K562 (cell line): ENCODE data around the gene IRF2BP2. TPM values are rescaled to one million over a fixed set of nuclear protein-coding genes. Genes with fewer than 3 reads are reported as not detected.
A peak's percentile ranks its signal among the peaks of the same experiment; 100 is the strongest.

Experiments used
- ATAC-seq: fragments of 200-7000 bp; cut with Tn5 transposase; 3 replicates; pipeline ENCODE4 v1.9.1; 2020; ENCODE audit warnings: moderate library complexity
- BruUV-seq: library from RNA; stranded (reverse); fragments of 400-500 nt; replicated peaks from 2 replicates; lab custom pipeline; 2021; lab: Mats Ljungman, UMichigan
- CTCF ChIA-PET: fragments of 300-600 bp; formaldehyde crosslinking; extraction: SDS; loops from one replicate; lab custom pipeline; 2021; ENCODE audit warnings: low intra/inter-chr PET ratio; lab: Yijun Ruan, JAX
- POLR2A ChIA-PET: fragments of 300-600, 350-650 bp; sonication (Branson Sonifier 250); formaldehyde crosslinking; extraction: SDS; loops from one replicate; lab custom pipeline; 2021; ENCODE audit warnings: antibody characterized with exemption, inconsistent platforms; lab: Yijun Ruan, JAX
- DNase-seq, 4 experiments: peaks; one replicate each; pipeline versions ENCODE4 v3.0.0 to v3.0.0-alpha.2; 2011 to 2018; ENCODE audit warnings: low spot score in 3 of 4, mixed read lengths in 3 of 4; ENCODE audit errors: extremely low read depth in 1 of 4
- FAIRE-seq: peaks from 2 replicates; lab custom pipeline; 2011; peaks lifted over from hg19 to GRCh38; lab: Jason Lieb, UNC
- H2AFZ ChIP-seq: 2 replicates; pipeline ENCODE4 v1.6.0; 2011; ENCODE audit warnings: low read depth, low read length, control low read depth, inconsistent platforms
- H3K27ac ChIP-seq: fragments of 200-600 bp; 3 replicates; pipeline ENCODE4 v1.8.0; 2011; ENCODE audit warnings: low read depth, mild to moderate bottlenecking, control low read depth, inconsistent platforms, low read length, moderate library complexity, mixed read lengths; ENCODE audit errors: extremely low read depth
- H3K27me3 ChIP-seq, 2 experiments: fragments of 300-600 bp in 1 of 2; 2 replicates in 1 of 2; 3 replicates in 1 of 2; pipeline versions ENCODE4 v1.6.0 to v1.8.0; 2011; ENCODE audit warnings: inconsistent platforms in 2 of 2, low read length in 2 of 2, mild to moderate bottlenecking in 1 of 2, mixed read lengths in 1 of 2, moderate library complexity in 1 of 2; ENCODE audit not compliant: control insufficient read depth in 2 of 2, insufficient read depth in 2 of 2
- H3K36me3 ChIP-seq: fragments of 300-600 bp; 3 replicates; pipeline ENCODE4 v1.8.0; 2011; ENCODE audit warnings: mild to moderate bottlenecking, low read length, inconsistent platforms; ENCODE audit not compliant: control insufficient read depth, insufficient read depth
- H3K4me1 ChIP-seq, 2 experiments: fragments of 200-600 bp in 1 of 2; replicated peaks in 1 of 2; 2 replicates in 1 of 2; 3 replicates in 1 of 2; pipeline versions ENCODE4 v1.5.1 to v1.8.0; 2011; ENCODE audit warnings: inconsistent platforms in 2 of 2, low read length in 2 of 2, mild to moderate bottlenecking in 1 of 2, mixed read lengths in 1 of 2, moderate library complexity in 1 of 2; ENCODE audit not compliant: control insufficient read depth in 2 of 2, insufficient read depth in 2 of 2
- H3K4me2 ChIP-seq: 2 replicates; pipeline ENCODE4 v1.6.1; 2011; ENCODE audit warnings: low read length, control low read depth, inconsistent platforms, mixed read lengths; ENCODE audit not compliant: insufficient read depth
- H3K4me3 ChIP-seq: fragments of 200-600 bp; sonication (generic), shearing (Covaris generic); 2 replicates; pipeline ENCODE4 v1.5.1; 2016; ENCODE audit warnings: control low read depth, inconsistent platforms
- H3K79me2 ChIP-seq: fragments of 200-600 bp; 3 replicates; pipeline ENCODE4 v1.8.0; 2011; ENCODE audit warnings: low read length, inconsistent platforms; ENCODE audit not compliant: control insufficient read depth, insufficient read depth
- H3K9ac ChIP-seq, 2 experiments: 2 replicates each; pipeline versions ENCODE4 v1.6.0 to v1.6.1; 2011; ENCODE audit warnings: low read depth in 2 of 2, low read length in 2 of 2, control low read depth in 1 of 2, inconsistent platforms in 1 of 2, mild to moderate bottlenecking in 1 of 2, mixed read lengths in 1 of 2; ENCODE audit not compliant: insufficient read depth in 1 of 2
- H3K9me1 ChIP-seq: one replicate; pipeline ENCODE4 v1.6.0; 2011; ENCODE audit warnings: inconsistent platforms, mild to moderate bottlenecking, low read length, moderate library complexity; ENCODE audit not compliant: control insufficient read depth, insufficient read depth
- H3K9me3 ChIP-seq: replicated peaks from 2 replicates; pipeline ENCODE4 v1.5.1; 2011; ENCODE audit warnings: low read depth, low read length, inconsistent platforms; ENCODE audit not compliant: control insufficient read depth, insufficient read depth
- H4K20me1 ChIP-seq: replicated peaks from 2 replicates; pipeline ENCODE4 v1.6.1; 2011; ENCODE audit warnings: low read length, inconsistent platforms, mixed read lengths; ENCODE audit not compliant: control insufficient read depth, insufficient read depth
- ATF7 ChIP-seq: fragments of 450-650 bp; IDR thresholded peaks from 2 replicates; pipeline ENCODE4 v1.7.1; 2014; ENCODE audit warnings: mild to moderate bottlenecking, moderate library complexity
- BMI1 ChIP-seq: fragments of 150-350 bp; IDR thresholded peaks from 2 replicates; pipeline ENCODE4 v1.6.1; 2014; ENCODE audit warnings: low read length
- CBX1 ChIP-seq: sonication (generic); IDR thresholded peaks from 2 replicates; pipeline ENCODE4 v1.6.1; 2016; ENCODE audit warnings: antibody characterized with exemption, low read depth, mild to moderate bottlenecking
- CHCHD3 ChIP-seq: fragments of 250-450 bp; sonication (Bioruptor Pico); IDR thresholded peaks from 2 replicates; pipeline ENCODE4 v2.1.2; 2022; ENCODE audit warnings: mild to moderate bottlenecking
- DDX20 ChIP-seq: fragments of 450-650 bp; IDR thresholded peaks from 2 replicates; pipeline ENCODE4 v1.6.1; 2016; ENCODE audit warnings: missing genetic modification characterization, low read depth, mild to moderate bottlenecking, missing compliant biosample characterization, moderate library complexity
- ELF1 ChIP-seq: fragments of 200-800 bp; sonication (Bioruptor generic); IDR thresholded peaks from 2 replicates; pipeline ENCODE4 v1.6.1; 2016; ENCODE audit warnings: missing genetic modification characterization, missing compliant biosample characterization
- FOSL1 ChIP-seq: fragments of 200-800 bp; sonication (Bioruptor generic); conservative IDR thresholded peaks from 2 replicates; pipeline ENCODE4 v1.6.1; 2016; ENCODE audit warnings: missing genetic modification characterization, missing compliant biosample characterization
- HEY1 ChIP-seq: fragments of 250-450 bp; sonication (Bioruptor Pico); IDR thresholded peaks from 2 replicates; pipeline ENCODE4 v1.5.0; 2020; ENCODE audit warnings: mild to moderate bottlenecking, moderate library complexity, borderline replicate concordance
- HLTF ChIP-seq: fragments of 450-650 bp; IDR thresholded peaks from 2 replicates; pipeline ENCODE4 v1.6.1; 2016
- HNRNPL ChIP-seq: fragments of 200-400 bp; formaldehyde crosslinking; IDR thresholded peaks from 2 replicates; pipeline ENCODE4 v1.6.1; 2017; ENCODE audit warnings: low read depth, mild to moderate bottlenecking, low read length
- LARP7 ChIP-seq: fragments of 450-650 bp; IDR thresholded peaks from 2 replicates; pipeline ENCODE4 v1.6.1; 2016
- LEF1 ChIP-seq: fragments of 450-650 bp; IDR thresholded peaks from 2 replicates; pipeline ENCODE4 v1.6.1; 2016; ENCODE audit warnings: mild to moderate bottlenecking
- MYNN ChIP-seq, 2 experiments: sonication (generic); formaldehyde crosslinking in 1 of 2; IDR thresholded peaks; 2 replicates each; pipeline versions ENCODE4 v1.5.0 to v1.6.1; 2016 to 2020; ENCODE audit warnings: antibody characterized with exemption in 1 of 2, missing genetic modification reagents in 1 of 2
- NFE2L1 ChIP-seq: fragments of 450-650 bp; IDR thresholded peaks from 2 replicates; pipeline ENCODE4 v1.6.1; 2016; ENCODE audit warnings: missing genetic modification characterization, low read depth, mild to moderate bottlenecking, missing compliant biosample characterization, moderate library complexity, borderline replicate concordance
- RAD21 ChIP-seq, 2 experiments: fragments of 250-450 bp in 1 of 2; fragments of 450-650 bp in 1 of 2; sonication (Bioruptor Pico) in 1 of 2; formaldehyde crosslinking in 1 of 2; IDR thresholded peaks in 1 of 2; conservative IDR thresholded peaks in 1 of 2; 2 replicates each; pipeline versions ENCODE4 v1.4.0 to v1.8.0; 2020 to 2022; ENCODE audit warnings: mild to moderate bottlenecking in 2 of 2, moderate library complexity in 1 of 2
- TBP ChIP-seq: optimal IDR thresholded peaks from 2 replicates; pipeline ENCODE3; 2011; ENCODE audit warnings: low read depth, low read length, improper control_type of control experiment
- ZNF12 ChIP-seq: sonication (generic); formaldehyde crosslinking; IDR thresholded peaks from 2 replicates; pipeline ENCODE4 v1.4.0; 2020; ENCODE audit warnings: mild to moderate bottlenecking, missing genetic modification reagents
- ZNF696 ChIP-seq: fragments of 250-450 bp; sonication (Bioruptor Pico); conservative IDR thresholded peaks from 2 replicates; pipeline ENCODE4 v1.4.0; 2020; ENCODE audit warnings: mild to moderate bottlenecking, moderate library complexity
- WGBS: fragments of 100-300 bp; shearing (Covaris generic); methylation state at CpG from one replicate; pipeline ENCODE4 v1.1.6; 2016; ENCODE audit warnings: low coverage, mixed read lengths; ENCODE audit not compliant: insufficient coverage; ENCODE audit errors: missing lambda C conversion rate; 5-methylcytosine and 5-hydroxymethylcytosine counted together
- in situ Hi-C: fragments of 300-500 bp; cut with MboI; formaldehyde crosslinking; loops from 4 replicates; pipeline ENCODE4 v1.15.0; 2018; ENCODE audit warnings: inconsistent platforms, mixed read lengths
- intact Hi-C: fragments of 100-400 bp; cut with micrococcal nuclease; formaldehyde crosslinking; loops from 2 replicates; pipeline ENCODE4 v1.14.2; 2022
- polyA plus RNA-seq, 8 experiments: library from polyadenylated mRNA; depleted of rRNA in 4 of 8; stranded (reverse) in 5 of 8; unstranded in 3 of 8; fragments of >200 nt; fragmentation: Nextera tagmentation in 2 of 8; fragmentation: Illumina TruSeq in 1 of 8; extraction: Ambion mirVana in 2 of 8; extraction: Trizol in 1 of 8; gene quantifications; 2 replicates each; pipeline versions ENCODE4 v1.2.1 to v1.2.3, GENCODE V29; 2011 to 2014; ENCODE audit warnings: inconsistent platforms in 1 of 8, missing spikeins in 1 of 8
- total RNA-seq, 7 experiments: library from RNA; depleted of rRNA in 6 of 7; stranded (reverse); fragments of >200 nt in 6 of 7; fragmentation: Illumina TruSeq in 2 of 7; extraction: Trizol in 2 of 7; gene quantifications; 2 replicates each; pipeline versions ENCODE4 v1.2.1 to v1.2.3, GENCODE V29; 2011 to 2021; ENCODE audit warnings: low replicate concordance in 1 of 7
- TF ChIP-seq, protein P1 (sequence below): sonication (generic); formaldehyde crosslinking; IDR thresholded peaks from 2 replicates; pipeline ENCODE4 v1.8.0; 2023; ENCODE audit warnings: mild to moderate bottlenecking, missing genetic modification reagents

IRF2BP2 gene
- total and polyA plus RNA-seq, 9 of the 15 experiments (the other 6 are each of a cell fraction or from before 2014, with no cell fraction given) = 7.7 to 68.6 (median 22.1) TPM

DNA sequence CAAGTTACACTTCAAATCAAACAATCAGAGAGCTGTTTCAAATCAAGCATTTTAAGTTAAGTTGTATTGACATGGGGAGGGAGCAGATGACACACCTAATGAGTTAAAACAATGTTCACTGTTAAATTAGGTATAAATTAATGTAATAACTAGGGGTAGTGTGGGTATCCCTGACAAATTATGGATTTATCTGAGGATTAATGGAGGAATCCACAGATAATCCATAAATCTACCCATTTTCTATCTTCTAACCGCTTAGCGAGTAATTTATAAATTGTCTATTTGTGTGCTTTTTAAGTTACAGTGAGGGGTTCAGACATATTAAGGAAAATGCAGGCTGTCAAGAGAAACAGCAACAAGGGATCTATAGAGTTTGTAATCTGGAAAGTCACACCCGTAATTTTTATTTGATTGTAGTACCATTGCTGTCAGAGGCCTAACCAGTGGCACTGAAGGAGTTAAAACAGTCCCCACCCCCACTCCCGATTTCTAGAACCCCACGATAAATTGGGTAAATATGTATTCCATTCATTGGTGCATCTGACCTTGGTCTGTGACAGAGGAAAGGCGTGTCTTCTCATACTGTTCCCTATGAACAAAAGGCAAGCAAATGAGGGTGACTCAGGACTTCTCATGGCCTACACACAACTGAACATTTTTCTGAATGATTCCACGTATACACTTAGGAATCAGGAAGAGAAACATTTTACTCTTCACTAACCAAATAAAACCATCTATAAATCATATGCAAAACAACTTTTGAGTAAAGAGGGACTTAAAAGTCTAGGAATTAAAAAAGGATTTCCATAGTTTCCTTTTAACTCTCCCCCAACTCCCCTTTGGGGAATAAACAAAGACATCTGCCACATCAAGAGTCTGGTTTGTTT, 7.4 kb downstream of the IRF2BP2 start:
- FAIRE-seq (peak; percentile 93), DNase-seq (peak; percentile 54 to 90 (median 72)), ATAC-seq (peak; percentile 63)
- intact Hi-C loops (loop anchor here (5.0 to 10.0 kb wide), 6 partner anchors 55 to 902 kb away; partner anchors contain the start of genes B3GALNT2 and COA6), in situ Hi-C loops (no loop called here)
- 21% methylated on average over 7 of the region's 7 CpGs for WGBS
- Histone ChIP-seq H3K9ac (peak overlapping the region in 1 of 2 experiments; percentile 93; a peak in 2 of 4 replicates), H3K4me1 (peaks cover 26 to 51% of the 10 kb centered on the region in 2 experiments), H3K4me3 (peak overlapping the region; percentile 5; the same call in 1 of the 2 replicates), H3K27me3 (no peaks in the 10 kb centered on the region), H3K9me1 (no peaks in the 10 kb centered on the region), H3K79me2 (peaks cover 55% of the 10 kb centered on the region), H2AFZ (peak overlapping the region; percentile 59), H4K20me1 (peaks cover 22% of the 10 kb centered on the region; the same call in 1 of the 2 replicates), H3K9me3 (no peaks in the 10 kb centered on the region), H3K4me2 (peak overlapping the region; percentile 52), H3K36me3 (peaks cover 52% of the 10 kb centered on the region), H3K27ac (peak overlapping the region; percentile 90)
- no TSS peak for BruUV-seq
- POLR2A ChIA-PET = interaction anchor here (0.6 to 3.4 kb wide), 17 partner anchors 8 to 465 kb away, joined by 3 to 26 read pairs (median 6); partner anchors contain the start of gene IRF2BP2
- CTCF ChIA-PET = interaction anchor here (1.2 kb wide), 1 partner anchor 59 kb away, joined by 3 read pairs; no protein-coding TSS in a partner anchor
- TF ChIP-seq ELF1 (tag) (peak; percentile 70), TBP (peak; percentile 75), LEF1 (peak; percentile 32; the same call in 1 of the 2 replicates), HEY1 (CRISPR knock-in tag) (peak; percentile 69; the same call in 1 of the 2 replicates), CBX1 (no peak), HLTF (no peak), DDX20 (no peak), ATF7 (peak; percentile 59; the same call in 1 of the 2 replicates), NFE2L1 (tag) (peak; percentile 72), BMI1 (no peak), ZNF696 (CRISPR knock-in tag) (no peak), CHCHD3 (CRISPR knock-in tag) (no peak), ZNF12 (CRISPR knock-in tag) (no peak), LARP7 (no peak), FOSL1 (tag) (peak; percentile 81), MYNN (IDR thresholded peaks at IDR 0.05) (no peak), MYNN (CRISPR knock-in tag; IDR thresholded peaks at IDR 0.05) (no peak), HNRNPL (no peak), RAD21 (CRISPR knock-in tag; conservative IDR thresholded peaks at IDR 0.05 in 1 of 2, IDR thresholded peaks at IDR 0.05 in 1 of 2) (peak in 1 of 2 experiments; percentile 27; a peak in 2 of 4 replicates)
- TF ChIP-seq, protein P1, sequence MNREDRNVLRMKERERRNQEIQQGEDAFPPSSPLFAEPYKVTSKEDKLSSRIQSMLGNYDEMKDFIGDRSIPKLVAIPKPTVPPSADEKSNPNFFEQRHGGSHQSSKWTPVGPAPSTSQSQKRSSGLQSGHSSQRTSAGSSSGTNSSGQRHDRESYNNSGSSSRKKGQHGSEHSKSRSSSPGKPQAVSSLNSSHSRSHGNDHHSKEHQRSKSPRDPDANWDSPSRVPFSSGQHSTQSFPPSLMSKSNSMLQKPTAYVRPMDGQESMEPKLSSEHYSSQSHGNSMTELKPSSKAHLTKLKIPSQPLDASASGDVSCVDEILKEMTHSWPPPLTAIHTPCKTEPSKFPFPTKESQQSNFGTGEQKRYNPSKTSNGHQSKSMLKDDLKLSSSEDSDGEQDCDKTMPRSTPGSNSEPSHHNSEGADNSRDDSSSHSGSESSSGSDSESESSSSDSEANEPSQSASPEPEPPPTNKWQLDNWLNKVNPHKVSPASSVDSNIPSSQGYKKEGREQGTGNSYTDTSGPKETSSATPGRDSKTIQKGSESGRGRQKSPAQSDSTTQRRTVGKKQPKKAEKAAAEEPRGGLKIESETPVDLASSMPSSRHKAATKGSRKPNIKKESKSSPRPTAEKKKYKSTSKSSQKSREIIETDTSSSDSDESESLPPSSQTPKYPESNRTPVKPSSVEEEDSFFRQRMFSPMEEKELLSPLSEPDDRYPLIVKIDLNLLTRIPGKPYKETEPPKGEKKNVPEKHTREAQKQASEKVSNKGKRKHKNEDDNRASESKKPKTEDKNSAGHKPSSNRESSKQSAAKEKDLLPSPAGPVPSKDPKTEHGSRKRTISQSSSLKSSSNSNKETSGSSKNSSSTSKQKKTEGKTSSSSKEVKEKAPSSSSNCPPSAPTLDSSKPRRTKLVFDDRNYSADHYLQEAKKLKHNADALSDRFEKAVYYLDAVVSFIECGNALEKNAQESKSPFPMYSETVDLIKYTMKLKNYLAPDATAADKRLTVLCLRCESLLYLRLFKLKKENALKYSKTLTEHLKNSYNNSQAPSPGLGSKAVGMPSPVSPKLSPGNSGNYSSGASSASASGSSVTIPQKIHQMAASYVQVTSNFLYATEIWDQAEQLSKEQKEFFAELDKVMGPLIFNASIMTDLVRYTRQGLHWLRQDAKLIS (CRISPR knock-in tag) = no peak; the same call in 1 of the 2 replicates
